ENCODE measurements around the gene TAF1D.

The TAF1D gene

GRCh38 chr11:93727985-93728791, 13.1 kb downstream of the TAF1D start:
- no peak for DNase-seq (ENCODE audit: low read depth in 1 of 2, low spot score in 1 of 2)

DNA sequence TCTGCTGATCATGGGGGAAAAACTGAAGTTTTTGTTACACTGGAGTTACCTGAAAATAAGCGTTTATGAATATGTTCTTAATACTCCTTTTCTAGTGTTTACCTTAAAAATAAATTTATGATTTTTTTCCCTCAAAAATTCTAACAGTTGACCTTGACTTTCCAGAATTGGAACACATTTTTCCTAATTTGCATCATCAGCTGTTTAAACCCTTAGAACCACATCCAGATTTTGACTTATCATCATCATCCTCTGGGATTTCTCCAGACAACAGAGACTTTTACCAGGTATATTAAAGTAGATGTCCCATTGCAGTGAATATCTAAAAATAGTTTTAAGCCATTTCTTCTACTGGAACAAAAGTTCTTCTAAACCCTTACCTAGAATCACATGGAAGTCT, 17.2 kb downstream of the TAF1D start:
- no peak for DNase-seq (ENCODE audit: low read depth in 1 of 2, low spot score in 1 of 2)

DNA sequence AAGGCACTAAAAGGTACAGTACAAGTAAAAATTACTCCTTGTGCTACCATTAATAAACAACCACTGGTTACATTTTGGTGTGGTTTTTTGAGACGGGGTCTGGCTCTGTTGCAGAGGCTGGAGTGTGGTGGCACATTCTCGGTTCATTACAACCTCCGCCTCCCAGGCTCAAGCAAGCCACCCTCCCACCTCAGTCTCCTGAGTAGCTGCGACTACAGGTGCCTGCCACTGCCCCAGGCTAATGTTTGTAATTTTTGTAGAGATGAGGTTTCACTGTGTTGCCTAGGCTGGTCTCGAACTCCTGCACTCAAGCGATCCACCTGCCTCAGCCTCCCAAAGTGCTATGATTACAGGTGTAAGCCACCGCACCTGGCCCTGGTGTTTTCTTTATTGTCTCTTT, 20.8 kb downstream of the TAF1D start:
- no peak for DNase-seq (ENCODE audit: low read depth in 1 of 2, low spot score in 1 of 2)

DNA sequence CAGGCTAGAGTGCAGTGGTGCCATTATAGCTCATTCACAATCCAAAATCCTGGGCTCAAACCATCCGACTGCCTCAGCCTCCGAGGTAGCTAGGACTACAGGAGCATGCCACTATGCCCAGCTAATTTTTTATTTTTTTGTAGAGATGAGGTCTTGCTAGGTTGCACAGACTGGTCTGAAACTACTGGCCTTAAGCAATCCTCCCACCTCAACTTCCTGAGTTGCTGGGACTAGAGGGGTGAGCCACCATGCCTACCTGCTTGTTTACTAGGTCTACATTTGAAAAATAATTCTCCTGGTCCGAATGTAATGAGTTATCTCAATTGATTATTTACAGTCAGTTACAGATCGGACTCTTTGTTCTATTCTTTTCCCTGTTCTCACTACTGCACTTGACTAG, 22.0 kb downstream of the TAF1D start:
- DNase-seq (ENCODE audit: low read depth in 1 of 2, low spot score in 1 of 2), result no peak

GRCh38 chr11:93718057-93718563, 23.2 kb downstream of the TAF1D start:
- no peak for DNase-seq (ENCODE audit: low read depth in 1 of 2, low spot score in 1 of 2)

DNA sequence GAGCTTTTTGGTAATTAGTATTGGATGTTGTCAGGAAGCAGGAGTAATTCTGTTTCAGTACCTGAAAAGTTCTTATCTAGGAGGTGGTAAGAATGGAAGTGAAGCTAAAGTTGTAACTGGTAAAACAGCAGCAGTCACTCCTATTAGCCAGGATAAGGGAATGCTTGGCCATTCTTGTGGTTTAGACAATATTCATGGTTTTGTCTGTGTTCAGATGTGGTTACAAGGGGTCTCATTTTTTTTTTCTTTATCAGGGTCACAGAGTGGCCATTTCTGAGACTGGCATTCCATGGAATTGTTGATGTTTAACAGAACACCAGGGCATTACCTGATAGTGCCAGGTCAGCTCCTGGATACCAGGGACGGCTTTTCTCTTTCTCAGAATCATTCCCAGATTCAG, 23.8 kb downstream of the TAF1D start:
- DNase-seq (ENCODE audit: low read depth in 1 of 2, low spot score in 1 of 2), result no peak

DNA sequence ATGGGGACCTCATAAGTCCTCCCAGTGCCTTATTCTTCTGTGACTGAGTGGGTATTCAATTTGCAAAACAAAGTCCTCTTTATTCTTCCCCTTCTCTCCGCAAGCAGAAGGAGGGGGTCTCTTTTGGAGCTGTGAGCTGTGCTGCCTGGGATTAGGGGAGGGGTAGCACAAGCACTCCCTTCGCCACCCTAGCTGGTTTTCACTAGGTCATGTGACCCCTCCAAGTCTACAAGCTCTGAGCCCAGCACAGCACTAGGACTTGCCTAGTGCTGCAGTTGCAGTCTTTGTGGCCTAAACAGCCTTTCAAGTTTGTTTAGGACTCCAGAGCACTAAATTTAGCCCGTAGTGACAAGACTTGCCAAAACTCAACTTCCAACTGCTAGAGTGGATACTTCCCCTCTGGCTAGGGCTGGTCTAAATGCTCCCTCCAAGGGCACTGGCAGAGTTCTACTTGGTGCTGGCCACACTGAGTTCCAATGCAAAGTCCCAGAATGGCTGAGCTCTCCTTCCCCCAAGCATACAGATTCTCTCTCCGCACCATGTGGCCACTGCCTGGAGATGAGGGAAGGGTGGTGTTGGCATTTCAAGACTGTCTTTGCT, 25.4 kb downstream of the TAF1D start:
- no peak for DNase-seq (ENCODE audit: low read depth in 1 of 2, low spot score in 1 of 2)

- DNase-seq (ENCODE audit: low read depth in 1 of 2, low spot score in 1 of 2), result no peak
Measured at GRCh38 chr11:93712678-93713077, 28.6 kb downstream of the TAF1D start.

DNA sequence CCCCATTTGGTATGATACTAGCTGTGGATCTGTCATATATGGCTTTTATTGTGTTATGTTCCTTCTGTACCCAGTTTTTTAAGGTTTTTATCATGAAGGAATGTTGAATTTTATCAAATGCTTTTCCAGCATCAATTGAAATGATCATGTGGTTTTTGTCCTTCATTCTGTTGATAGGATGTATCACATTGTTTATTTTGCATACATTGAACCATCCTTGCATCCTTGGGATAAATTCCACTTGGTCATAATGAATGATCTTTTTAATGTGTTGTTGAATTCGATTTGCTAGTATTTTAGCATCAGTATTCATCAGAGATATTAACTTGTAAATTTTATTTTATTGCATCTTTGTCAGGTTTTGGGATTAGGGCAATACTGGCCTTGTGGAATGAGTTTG, 31.1 kb downstream of the TAF1D start:
- DNase-seq (ENCODE audit: low read depth in 1 of 2, low spot score in 1 of 2), result no peak

DNA sequence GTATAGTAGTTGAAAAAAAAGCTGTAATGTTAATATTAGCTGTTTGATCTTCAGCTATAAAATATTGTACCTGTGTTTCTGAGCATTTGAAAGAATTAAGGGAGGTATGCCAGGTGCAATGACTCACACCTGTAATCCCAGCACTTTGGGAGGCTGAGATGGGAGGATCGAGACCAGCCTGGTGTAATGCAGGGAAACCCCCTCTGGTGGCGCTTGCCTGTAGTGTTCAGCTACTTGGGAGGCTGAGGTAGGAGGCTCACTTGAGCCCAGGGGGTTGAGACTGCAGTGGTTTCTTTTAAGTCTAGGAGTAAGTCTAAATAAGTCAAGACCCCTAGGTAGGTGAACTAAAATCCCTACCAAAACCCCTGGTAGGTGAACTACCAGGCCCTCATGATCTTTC, 37.1 kb downstream of the TAF1D start:
- no peak for DNase-seq (ENCODE audit: low read depth in 1 of 2, low spot score in 1 of 2)

- no peak for DNase-seq (ENCODE audit: low read depth in 1 of 2, low spot score in 1 of 2)
Measured at GRCh38 chr11:93700830-93701229, 40.5 kb downstream of the TAF1D start.

DNA sequence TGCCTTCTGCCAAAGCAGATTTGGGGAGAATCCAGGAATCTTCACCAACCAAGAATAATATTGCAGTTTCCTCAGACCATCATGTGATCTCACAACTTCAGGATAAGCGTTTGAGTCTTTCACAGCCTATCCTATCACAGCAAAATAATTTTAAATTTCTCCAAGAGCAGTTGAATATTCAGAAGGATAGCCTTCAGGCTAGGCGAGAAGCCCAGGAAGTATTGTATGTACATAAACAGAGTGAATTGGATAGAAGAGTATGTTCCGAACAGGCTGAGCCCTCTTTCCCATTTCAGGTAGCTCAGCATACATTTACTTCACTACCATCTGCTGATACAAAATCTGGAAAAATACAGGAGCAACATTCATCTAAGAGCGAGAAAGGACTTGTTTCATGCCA, 43.7 kb downstream of the TAF1D start:
- no peak for DNase-seq (ENCODE audit: low read depth in 1 of 2, low spot score in 1 of 2)

DNA sequence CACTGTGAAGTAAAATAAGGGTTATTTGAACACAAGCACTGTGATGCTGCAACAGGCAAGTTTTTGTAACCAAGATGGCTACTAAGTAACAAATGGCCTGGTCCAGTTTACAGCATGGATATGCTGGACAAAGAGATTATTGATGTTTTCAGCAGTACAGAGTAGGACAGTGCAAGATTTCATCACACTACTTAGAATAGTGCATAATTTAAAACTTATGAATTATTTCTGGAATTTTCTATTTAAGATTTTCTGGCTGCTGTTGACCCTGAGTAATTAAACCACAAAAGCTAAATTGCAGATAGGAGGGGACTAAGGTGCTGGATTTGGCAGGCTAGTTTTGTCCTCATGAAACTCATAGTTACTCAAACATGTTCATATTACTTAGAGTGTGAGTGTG, 46.7 kb downstream of the TAF1D start:
- no peak for DNase-seq (ENCODE audit: low read depth in 1 of 2, low spot score in 1 of 2)

DNA sequence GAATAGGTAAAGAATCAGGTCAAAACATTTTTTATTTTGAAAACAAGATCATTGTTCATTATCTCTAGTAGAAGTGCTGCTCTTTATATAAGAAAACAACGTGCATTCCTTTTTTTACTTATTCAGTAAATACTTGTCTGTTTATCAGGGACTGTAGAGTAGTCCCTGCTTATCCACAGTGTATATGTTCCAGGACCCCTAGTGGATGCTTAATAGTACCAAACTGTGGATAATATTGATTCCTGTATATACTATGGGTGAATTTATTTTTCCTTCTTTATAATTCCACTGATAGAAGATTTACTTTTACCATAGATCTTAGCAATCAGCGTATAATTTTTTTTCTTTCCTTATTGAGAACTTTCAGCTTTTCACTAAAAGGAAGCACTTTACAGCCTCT, 47.2 kb downstream of the TAF1D start:
- DNase-seq (ENCODE audit: low read depth in 1 of 2, low spot score in 1 of 2), result no peak

DNA sequence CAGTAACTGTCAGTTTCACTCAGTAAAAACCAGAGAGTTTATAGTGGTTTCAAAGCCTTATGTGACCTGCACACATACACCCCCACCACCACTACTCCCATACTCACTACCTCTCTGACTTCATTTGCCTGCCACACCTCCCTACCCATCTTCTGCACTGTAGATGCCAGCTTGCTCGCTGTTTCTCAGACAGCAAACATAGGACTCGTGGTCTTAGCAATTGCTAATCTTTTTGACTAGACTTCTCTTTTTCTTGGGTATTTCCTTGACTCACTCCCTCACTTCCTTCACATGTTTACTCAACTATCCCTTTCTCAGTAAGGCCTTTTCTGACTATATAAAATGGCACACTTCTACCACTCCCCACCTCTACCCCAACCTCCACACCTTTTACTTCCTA, 52.1 kb downstream of the TAF1D start:
- no peak for DNase-seq (ENCODE audit: low read depth in 1 of 2, low spot score in 1 of 2)

DNA sequence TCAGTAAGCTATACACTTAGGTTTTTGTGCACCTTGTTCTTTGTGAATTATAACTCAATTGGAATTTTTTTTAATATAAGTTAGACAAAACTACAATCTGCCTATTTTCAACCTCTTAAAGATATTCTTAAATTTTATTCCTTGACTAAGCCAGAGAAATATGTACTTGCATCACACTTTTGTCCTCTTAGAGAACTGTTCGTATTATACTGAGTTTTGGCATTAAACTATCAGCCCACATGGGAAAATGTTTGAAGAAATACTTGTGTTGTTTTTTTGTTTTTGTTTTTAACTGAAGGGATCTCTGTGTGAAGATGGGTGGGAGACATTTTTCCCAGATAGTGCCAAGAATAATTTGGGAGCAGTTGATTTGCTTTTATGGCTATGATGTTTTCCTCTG, 54.5 kb downstream of the TAF1D start:
- no peak for DNase-seq (ENCODE audit: low read depth in 1 of 2, low spot score in 1 of 2)

GRCh38 chr11:93686226-93686625, 55.1 kb downstream of the TAF1D start:
- DNase-seq (ENCODE audit: low read depth in 1 of 2, low spot score in 1 of 2), result no peak
